GM19455 (cell line): ENCODE measurements around the gene AASDH.

ENCODE experiments used
- ATAC-seq: cut with Tn5 transposase; IDR thresholded peaks from one replicate; pipeline ENCODE4 v1.9.1; 2021; ENCODE audit not compliant: unreplicated experiment

Gene AASDH

GRCh38 chr4:56289934-56290333 is 97.4 kb downstream of the AASDH start:
- no peak for ATAC-seq

- ATAC-seq, result no peak
Measured at GRCh38 chr4:56288663-56289062, 98.6 kb downstream of the AASDH start.
